HG02852 (cell line): ENCODE measurements around the gene VCAN.
A peak's percentile ranks its signal among the peaks of the same experiment; 100 is the strongest.

Experiments used
- ATAC-seq: cut with Tn5 transposase; IDR thresholded peaks from one replicate; pipeline ENCODE4 v1.9.1; 2021; ENCODE audit warnings: mild to moderate bottlenecking, moderate library complexity; ENCODE audit not compliant: unreplicated experiment

Gene VCAN

GRCh38 chr5:83467371-83468035 lies 4.0 kb upstream of the VCAN start:
- no peak for ATAC-seq

- no peak for ATAC-seq
Measured at GRCh38 chr5:83469075-83469474, 2.5 kb upstream of the VCAN start.

DNA sequence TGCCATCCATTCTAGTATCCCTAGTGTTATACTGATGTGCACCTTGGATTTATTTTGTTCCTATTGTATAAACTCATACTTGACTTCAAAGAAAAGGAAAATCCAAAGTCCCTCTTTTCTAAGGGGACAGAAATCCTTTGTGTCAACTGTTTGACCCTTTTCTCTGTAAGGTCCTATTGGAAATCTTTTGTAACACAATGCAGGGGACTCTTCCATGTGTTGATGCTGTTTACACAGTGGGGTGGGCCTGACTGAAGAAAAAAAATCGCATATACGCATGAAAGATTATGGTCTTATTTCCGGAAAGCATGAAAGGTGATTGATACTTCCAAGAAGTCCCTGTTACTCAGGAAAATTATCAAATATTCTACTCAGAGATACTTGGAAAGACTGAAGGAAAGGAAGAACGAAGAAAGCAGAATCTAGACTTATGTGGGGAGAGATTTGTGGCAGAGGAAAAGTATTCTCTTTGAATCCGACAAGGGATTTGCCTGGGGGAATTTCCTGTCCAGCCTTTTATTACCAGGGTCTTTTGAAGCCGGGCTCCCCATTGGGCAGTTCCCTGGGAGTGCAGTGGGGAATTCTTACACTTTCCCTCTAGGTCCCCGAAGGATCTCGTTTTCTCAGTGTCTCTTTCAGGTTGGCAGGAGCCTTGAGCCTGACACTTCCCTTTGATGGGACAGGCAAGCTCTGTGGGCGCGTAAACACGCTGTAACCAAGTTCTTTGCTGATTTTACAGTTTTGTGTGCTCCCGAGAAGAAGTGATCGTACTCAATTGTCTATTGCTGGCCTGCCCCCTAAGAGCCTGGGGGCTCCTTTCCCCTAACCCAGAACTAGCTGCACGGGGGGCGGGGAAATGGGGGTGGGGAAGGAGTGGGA lies 779 bp upstream of the VCAN start:
- no peak for ATAC-seq

DNA sequence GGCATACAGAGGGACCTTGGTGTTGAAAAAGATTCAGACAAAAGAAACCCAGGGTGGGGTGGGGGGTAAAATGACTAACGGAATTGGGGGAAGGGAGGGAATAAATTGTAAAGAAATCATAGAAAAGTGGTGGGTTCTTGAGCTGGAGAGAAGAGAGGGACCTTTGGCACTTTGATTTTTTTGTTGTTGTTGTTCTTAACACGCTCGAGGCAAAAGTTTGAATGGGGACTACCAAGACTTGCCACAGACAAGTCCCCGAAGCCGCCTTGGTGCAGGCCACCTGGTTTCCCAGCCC lies 616 bp downstream of the VCAN start:
- ATAC-seq: no peak

- ATAC-seq: peak; percentile 40
Measured at GRCh38 chr5:83472508-83473345, 1.2 kb downstream of the VCAN start.

DNA sequence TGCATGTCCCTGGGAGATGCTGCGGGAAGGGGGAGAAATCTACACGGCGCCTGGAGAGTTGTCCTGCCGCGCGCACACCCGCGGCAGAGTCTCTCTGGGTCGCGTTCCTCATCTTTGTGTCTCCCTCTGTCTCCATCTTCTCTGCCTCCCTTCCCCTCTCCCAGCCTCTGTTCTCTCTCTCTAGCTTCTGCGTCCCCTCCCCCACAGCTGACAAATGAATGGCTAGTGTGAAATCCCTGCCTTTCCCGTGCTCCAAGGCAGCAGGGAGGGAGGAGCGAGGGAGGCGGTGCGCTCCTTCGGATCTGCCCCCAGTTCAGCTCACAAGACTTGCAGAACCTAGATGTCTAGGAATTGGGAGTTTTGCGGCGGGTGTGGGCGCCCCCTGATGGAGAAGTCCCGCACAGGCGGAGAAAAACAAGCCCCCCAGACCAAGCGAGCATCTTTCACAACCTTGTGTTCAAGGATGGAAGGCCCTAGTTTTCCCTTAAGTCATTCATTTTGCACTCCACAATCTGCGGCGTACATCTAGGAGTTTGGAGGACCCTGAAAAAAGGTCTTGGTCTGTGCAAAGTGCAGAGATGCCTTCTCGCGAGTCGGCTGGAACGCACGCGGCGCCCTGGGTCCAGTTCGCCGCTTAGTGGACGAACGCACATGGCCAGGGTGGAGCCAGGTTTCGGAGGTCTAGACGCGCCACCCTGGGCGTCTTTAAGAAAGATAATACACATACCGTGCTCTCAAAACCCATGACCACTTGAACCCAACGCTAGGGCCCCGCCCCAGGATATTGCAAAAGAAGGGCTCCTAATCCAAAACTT lies 2.0 kb downstream of the VCAN start:
- ATAC-seq: peak; percentile 56

DNA sequence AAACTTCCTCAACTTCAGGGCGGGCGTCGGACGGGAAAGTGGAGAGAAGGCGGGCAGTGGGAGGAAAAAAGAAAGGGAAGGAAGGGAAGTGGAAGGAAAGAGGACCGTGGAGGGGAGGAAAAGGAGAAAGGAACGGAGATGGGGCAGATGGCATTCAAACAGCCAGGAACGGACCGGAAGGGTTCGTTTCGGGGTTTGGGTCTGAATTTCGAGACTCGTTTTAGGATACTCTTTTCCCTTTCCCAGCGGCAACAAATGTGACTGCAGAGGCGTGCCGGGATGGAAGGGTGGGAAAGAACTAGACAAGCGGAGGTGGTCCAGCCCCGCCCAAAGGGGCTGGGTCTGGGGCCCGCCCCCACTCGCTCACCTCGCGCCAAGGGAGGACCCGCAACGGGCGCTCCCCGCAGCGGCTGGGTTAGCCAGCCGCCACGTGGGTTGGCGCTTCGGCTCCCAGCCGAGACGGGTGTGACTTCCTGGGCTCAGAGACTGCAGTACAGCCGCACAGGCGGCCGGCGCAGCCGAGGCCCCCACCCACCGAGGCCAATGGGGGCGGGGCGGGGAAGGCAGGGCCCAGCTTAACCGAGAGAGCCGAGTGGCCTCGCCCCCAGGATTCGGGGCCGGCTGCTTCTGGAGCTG lies 2.7 kb downstream of the VCAN start:
- ATAC-seq: peak; percentile 45

DNA sequence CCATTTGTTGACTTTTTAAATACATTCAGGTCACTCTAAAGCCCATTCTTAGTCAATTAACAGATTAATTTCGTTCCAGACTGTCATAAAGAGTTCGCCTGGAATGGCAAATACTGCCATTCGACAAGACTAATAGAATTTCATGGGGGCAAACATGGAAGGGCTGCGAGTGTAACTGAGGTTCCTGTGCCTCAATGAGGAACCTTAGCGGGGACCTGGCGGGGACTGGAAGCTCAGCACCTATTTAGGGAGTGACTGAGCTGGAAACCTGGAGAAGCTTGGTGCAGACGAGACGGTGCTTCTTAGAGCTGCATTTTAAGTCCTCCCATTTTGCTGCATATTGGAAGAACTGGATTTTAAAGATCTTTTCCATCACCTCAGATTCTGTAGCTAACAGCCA lies 3.4 kb downstream of the VCAN start:
- no peak for ATAC-seq

DNA sequence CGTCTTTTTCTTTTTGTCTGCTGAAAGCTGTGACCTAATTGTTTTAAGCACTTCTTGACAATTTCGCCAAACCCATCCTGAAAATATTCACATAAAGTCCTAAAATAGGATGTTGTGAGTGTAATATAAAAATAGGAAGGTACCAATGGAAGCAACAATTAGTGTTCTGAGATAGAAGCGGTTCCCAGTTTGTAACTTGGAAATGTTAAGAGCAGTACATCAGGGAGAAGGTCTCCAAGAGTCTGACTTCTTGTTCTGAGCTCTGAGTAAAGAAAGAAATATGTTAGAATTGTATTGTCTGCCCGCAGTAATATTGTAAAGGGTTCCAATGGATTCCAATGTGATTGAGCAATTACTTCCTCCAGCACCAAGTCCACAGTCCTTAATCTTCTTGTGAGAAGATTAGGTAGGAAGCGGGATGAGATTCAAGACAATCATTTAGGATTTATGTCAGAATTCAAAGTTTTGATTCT lies 3.9 kb downstream of the VCAN start:
- no peak for ATAC-seq

DNA sequence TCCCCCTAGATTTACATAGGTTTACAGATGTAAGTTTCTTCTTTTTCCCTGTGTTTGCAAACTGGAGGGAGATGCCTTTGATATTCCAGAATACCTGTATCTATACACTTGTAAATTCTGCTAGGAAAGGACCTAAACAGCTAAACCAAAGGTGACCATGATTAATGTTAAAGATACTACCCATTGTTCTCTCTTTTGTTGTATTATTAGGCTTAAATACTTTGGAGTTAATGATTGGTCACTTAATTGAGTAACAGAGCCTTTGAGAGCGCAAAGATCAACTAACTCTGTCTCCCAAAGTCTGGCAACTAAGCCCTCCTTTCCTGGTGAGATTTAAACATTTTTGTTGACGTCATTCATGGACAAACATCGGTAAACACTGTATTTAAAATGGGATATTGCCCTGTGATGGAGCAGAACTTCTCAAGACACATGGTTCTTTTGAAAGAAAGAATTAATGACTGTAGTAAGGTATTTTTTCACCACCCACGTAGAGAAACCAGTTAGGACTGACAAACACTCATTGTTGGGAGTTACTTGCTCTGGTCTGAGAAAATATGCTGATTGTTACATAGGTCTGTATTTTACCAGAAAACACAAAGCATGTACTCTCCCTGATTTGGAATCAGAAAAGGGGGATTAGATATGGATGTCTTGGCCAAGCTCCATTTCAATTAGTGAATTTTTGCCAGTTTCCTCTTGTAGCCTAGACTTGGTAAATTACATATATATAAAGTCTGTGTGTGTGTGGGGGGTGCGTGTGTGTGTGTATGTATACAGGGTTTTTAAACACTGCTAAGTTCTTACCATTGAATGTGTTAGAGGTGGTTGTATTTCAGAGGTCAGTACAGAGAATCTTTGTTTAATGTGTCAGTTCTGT lies 4.6 kb downstream of the VCAN start:
- no peak for ATAC-seq

GRCh38 chr5:83482961-83483360 lies 11.4 kb downstream of the VCAN start:
- ATAC-seq: no peak

- ATAC-seq: no peak
Measured at GRCh38 chr5:83484294-83484693, 12.8 kb downstream of the VCAN start.

DNA sequence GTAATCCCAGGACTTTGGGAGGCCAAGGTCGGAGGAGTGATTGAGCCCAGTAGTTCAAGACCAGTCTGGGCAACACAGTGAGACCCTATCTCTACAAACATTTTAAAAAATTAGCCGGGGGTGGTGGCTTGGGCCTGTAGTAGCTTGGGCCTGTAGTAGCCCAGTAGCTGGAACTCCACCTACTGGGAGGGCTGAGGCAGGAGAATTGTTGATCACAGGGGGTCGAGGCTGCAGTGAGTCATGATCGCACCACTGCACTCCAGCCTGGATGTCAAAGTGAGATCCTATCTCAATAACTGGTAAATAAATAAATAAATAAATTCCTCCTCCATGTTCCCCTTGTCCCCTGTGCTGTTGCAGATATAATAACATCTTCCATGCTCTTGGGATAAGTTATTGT lies 14.3 kb downstream of the VCAN start:
- no peak for ATAC-seq

- ATAC-seq: no peak
Measured at GRCh38 chr5:83487155-83487554, 15.6 kb downstream of the VCAN start.

- ATAC-seq: no peak
Measured at GRCh38 chr5:83488271-83488670, 16.7 kb downstream of the VCAN start.

- ATAC-seq: no peak
Measured at GRCh38 chr5:83488821-83489220, 17.3 kb downstream of the VCAN start.

- ATAC-seq: no peak
Measured at GRCh38 chr5:83490203-83490602, 18.7 kb downstream of the VCAN start.

GRCh38 chr5:83492331-83492730 lies 20.8 kb downstream of the VCAN start:
- ATAC-seq: no peak

GRCh38 chr5:83493644-83494043 lies 22.1 kb downstream of the VCAN start:
- ATAC-seq: no peak
